SW 1271 (cell line): ENCODE measurements around the gene IGF2BP1.
"Not testable (repeated sequence)": the region's sequence is repeated elsewhere in the genome, so short reads cannot be mapped to it uniquely, and the experiment has no call there.

ENCODE experiments used
- DNase-seq, 2 experiments: peaks; one replicate each; lab custom pipeline; 2025; lab: John Stamatoyannopoulos, UW

Gene IGF2BP1

DNA sequence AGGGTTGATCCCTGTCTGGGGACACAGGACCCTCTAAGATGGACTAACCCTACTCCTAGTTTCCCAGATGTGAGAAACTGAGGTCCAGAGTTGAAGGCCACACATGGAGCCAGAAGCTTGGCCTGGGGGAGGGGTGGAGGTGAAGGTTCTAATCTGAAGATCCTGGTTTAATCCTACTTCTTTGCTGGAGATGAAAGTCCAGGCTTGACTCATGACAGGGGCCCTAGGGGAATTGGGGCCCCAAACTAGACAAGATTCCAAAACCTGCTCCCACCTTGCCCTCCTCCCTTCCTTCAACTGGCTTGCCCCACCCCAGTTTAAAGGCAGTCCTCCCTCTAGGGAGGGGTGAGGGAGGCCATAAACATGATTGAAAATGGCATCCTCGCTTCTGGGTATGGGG lies 21.6 kb downstream of the IGF2BP1 start:
- no peak for DNase-seq

DNA sequence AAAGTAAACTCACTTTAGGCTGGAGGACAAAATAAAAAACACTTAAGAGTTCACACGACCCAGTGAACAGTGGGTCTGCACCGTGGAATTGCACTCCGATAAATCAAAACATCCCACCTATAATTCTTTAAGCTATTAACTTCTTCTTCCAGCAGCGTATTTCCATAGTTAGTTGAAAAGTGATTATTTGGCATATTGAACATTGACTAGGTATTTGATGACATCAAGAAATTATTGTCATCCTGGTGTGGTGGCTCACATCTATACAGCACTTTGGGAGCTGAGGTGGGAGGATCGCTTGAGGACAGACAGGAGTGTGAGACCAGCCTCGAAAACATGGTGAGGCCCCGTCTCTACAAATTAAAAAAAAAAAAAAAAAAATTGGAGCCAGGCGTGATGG lies 23.4 kb downstream of the IGF2BP1 start:
- no peak for DNase-seq

DNA sequence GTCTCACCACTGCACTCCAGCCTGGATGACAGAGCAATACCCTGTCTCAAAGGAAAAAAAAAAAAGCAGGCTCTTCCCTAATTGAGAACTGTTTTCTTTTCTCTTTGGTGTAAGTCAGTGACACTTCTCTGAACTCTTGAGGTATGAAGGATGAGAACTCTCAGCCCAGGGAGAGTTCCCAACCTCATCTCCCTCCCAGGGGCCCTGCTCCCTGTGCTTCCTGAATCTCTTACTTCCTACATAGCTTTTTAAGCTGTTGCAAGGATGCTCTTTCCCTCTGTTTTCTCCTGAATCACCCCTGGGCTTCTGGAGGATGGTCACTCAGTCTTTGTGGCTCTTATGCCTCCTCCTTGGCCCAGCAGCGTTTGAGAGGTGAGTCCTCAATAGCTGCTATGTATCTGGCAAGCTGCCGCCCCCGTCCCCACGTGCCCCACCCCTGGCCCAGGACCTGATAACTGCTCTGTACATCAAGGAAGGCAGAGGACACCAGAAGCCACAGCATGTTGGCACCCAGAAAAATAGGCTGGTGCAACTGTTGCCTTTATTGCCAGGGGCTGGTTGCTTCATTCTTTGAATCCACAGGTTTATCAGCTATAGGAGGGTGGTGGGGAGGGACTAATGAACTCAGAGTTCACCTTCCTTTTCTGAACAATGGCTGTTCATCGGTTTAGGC lies 24.0 kb downstream of the IGF2BP1 start:
- no peak for DNase-seq

DNA sequence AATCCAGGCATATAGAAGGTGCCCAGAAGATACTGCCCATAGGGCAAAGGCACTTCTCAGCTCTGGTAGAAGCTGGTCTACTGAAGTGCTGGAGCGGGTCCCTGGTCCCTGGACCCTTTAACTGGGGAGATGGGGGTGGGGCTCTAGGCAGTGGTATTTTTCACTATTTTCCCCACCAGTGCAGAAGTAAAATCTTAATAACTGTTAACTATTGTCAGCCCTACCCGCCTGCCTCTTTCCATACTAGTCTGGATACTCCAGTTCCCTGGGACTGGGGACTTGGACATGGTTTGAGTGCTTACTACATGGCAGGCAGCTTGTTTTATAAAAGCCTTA lies 24.6 kb downstream of the IGF2BP1 start:
- DNase-seq, result no peak

DNA sequence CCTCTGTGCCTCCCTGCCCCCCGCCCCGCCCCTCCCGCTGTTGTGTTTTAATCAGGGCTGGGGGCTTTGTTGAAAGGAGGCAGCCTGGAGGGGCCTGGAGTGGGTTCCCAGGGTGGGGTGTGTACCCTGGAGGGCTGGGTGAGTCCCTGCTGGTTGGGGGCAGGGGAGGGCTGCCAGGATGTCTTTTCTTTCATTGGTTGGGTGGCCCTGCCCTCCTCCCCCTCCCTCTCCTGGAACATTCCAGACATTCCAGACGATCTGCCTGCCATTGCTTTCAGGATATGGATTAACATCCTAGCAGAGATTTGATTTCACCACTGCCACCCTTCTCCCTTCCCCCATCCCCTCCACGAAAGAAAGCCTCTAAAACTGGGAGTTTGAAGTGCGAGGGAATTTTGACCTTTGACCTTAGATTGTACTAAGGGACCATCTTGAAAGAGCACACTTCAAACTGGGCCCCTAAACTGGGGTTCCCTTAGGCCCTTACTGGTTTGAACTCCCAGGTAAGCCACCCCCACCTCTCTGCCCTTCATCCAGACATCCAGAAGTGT lies 25.3 kb downstream of the IGF2BP1 start:
- peak in 1 of 2 experiments; percentile 36 for DNase-seq

DNA sequence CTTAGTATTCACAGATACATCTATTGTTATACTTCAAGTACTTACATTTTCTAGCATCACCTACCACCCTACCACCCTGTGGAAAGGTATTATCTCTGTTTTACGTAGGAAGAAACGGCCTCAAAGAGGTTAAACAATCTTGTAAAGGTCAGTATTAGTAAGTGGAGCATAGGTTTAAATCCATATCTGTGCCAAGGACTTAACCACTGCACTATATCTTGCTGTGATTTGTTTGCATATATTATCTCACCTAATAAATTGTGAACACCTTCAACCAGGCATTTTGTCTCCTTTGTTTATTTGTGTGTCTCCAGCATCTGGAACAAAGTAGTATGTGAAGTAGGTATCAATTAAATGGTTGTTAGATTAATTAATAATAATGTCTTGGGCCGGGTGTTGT lies 27.3 kb downstream of the IGF2BP1 start:
- DNase-seq, result no peak

DNA sequence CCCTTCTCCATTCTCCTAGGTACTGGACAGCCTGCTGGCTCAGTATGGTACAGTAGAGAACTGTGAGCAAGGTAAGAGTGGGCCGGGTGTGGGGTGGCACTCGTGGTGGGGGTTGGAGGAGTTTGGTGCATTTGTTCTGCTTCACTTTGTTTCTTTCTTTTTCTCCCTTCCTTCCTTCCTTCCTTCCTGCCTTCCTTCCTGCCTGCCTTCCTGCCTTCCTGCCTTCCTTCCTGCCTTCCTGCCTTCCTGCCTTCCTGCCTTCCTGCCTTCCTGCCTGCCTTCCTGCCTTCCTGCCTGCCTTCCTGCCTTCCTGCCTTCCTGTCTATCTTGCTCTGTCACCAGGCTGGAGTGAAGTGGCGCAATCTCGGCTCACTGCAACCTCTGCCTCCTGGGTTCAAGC lies 29.3 kb downstream of the IGF2BP1 start:
- not testable (repeated sequence) for DNase-seq

DNA sequence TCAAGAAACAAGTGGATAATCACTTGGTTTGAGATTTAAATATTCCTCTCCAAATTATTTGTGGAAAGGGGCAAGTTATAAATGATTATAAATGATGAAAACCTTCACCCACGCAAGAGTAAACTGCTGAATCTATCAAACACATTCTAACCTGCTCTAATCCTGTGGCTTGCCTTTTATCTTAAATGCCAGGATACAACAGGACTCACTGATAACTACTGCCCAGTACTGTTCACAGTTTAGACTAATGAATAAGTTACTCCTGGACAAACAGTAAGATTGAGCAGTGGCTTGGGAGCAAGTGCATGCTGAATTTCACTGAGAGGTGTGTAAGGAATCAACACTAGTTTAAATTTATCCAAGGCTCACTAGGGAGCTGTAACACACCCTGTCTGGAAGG lies 31.1 kb downstream of the IGF2BP1 start:
- DNase-seq, result no peak

DNA sequence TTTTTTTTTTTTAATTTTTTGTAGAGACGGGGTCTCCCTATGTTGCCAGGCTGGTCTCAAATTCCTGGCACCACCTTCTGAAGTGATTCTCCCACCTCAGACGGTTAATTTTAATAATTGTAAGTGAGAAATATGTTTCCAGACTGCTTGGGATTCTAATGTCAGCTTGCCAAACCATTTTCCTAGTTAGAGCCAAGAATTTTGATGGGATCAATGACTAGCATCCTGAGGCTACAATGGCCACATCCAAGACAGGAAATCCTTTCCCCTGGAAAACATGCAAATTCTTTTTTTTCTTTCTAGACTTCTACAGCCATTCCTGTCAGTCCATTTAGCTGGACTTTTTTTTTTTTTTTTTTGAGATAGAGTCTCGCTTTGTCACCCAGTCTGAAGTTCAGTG lies 32.6 kb downstream of the IGF2BP1 start:
- no peak for DNase-seq

DNA sequence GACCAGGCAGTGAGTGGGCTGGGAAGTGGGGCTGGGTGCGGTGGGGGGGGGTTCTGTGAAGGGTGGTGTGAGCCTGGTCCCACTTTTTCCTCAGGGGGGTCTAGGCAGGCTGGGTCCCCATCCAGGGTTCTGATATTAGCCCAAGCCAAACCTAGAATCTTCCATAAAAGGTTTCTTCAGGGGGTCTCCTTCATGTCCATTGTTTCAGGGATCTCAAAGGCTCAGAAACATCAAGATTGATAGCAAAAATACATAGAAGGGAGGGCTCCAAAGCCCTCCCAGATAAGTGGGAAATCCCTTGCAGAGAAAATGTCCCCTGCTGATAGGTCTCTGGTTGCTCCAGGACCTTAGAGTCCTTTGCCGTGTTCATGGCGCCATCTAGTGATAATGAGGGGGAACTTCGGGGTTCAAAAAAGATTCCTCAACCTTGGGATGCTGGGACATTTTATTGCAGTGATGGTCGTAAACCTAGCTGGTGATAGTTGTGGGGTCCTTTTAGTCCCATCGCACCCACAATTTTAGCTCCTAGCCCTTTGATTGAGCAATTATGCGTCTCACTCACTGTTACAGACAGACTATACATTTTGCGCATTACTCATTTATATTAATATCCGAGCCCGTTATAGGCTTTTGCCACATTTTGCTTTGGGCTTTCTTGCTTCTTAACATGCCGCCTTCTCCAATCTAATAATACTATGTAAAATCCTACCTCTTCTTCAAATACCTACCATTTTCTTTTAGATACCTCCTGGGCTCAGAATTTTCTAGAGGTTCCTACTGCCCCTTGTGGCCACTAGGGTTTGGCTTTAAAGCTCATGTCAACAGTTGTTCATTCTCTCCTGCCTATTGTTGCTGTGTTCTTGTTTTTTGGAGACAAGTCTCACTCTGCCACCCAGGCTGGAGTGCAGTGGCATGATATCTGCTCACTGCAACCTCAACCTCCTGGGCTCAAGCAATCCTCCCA lies 35.1 kb downstream of the IGF2BP1 start:
- peak in 1 of 2 experiments; percentile 68 for DNase-seq

DNA sequence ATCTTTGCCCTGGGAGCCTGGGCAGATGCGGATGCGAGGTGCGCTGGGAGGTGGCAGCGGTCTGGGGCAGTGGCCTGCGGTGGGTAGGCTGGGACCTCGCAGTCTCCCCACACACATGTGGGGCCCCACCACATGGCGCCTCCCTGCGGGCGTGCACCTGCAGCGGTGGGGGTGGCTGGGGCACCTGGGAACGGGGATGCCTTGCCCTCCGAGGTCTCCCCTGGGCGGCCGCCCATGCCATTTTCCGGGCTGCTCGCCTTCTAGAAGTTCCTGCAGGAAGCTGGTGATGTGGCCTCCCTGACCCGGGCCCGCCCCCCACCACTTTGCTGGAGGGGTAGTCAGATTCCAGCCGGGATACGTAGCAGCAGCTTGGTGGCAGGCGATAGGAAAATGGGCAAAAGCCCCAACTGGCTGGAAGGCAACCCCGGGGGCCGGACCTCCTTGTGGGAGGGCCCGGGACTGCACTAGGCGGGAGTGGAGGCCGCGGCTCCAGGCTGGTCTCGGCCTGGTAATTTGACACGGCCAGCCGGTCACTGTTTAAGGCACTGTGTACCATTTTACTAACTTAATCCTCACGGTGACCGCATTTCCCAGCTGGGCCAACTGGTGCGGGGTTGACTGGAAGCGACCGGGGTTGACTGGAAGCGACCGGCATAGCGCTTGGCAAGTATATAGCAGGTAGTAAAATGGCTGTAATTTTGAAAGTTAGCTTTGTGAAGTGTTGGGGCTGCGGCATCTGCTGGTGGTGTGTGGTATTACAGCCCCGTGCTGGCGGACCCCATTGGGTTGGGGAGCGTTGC lies 38.5 kb downstream of the IGF2BP1 start:
- DNase-seq, result no peak

DNA sequence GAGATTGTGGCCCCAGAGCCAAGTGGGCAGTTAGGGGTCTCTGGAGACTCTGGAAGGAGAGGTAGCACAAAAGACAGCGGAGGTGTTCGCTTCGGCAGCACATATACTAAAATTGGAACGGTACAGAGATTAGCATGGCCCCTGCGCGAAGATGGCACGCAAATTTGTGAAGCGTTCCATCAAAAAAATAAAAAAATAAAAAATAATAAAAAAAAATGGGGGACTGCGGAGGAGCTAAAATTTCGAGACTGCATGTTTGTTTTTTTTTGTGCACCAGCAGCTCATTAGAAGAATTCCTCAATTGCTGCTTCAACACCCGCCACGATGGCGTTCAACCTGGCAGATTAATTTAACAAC lies 39.1 kb downstream of the IGF2BP1 start:
- DNase-seq, result no peak

DNA sequence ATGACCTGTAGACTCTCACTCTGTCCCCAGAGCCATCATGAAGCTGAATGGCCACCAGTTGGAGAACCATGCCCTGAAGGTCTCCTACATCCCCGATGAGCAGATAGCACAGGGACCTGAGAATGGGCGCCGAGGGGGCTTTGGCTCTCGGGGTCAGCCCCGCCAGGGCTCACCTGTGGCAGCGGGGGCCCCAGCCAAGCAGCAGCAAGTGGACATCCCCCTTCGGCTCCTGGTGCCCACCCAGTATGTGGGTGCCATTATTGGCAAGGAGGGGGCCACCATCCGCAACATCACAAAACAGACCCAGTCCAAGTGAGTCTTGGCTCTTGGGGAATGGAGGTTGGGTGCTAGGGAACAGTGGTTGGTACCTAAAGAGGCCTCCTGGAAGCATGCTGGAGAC lies 41.0 kb downstream of the IGF2BP1 start:
- no peak for DNase-seq

DNA sequence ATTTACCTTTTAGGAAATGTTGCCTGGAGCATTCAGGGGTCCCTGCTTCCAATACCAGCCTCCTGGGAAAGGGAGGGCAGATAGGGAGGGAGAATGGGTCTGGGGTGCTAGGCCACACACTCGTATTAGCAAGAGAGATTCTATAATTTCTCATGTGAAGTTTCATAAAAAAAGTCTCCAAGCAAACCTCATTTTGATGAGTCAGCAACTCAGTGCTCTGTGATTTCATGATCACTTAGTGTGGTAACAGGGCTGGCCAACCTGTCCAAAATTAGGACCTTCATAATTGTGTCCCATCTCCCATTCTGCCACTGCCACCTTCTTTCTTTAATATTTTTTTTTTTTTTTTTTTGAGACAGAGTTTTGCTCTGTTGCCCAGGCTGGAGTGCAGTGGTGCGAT lies 41.4 kb downstream of the IGF2BP1 start:
- DNase-seq, result no peak

DNA sequence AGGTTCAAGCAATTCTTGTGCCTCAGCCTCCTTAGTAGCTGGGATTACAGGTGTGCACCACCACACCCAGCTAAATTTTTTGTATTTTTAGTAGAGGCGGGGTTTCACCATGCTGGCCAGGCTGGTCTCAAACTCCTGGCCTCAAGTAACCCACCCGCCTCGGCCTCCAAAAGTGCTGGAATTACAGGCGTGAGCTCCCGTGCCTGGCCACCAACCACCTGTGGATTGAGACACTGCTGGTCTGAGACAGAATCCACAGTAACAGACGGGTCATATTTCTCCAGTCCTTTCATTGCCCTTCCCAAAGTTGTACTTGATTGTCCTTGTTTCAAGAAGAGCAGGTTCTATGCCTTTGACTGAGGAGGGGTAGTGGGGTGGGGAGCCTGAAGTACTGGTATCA lies 42.3 kb downstream of the IGF2BP1 start:
- DNase-seq, result not testable (repeated sequence)

DNA sequence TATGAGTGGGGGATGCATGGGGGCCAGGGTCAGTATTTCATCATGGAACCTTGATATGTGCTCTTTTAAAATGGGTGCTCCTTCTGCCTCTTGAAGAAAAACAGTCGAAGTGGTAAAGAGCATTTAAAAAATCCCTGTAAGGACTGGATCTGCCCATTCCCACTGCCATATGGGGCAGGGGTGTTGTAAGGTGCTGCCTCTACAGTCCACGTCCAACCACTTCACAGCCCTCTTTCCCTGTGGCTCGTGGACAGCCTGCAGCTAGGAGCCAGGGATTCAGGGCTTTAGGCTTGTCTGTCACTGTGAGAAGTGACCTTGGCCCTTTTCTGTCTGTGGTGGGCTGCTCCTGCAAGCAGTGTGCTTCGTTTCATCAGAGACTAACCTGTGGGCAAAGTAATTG lies 44.3 kb downstream of the IGF2BP1 start:
- no peak for DNase-seq

DNA sequence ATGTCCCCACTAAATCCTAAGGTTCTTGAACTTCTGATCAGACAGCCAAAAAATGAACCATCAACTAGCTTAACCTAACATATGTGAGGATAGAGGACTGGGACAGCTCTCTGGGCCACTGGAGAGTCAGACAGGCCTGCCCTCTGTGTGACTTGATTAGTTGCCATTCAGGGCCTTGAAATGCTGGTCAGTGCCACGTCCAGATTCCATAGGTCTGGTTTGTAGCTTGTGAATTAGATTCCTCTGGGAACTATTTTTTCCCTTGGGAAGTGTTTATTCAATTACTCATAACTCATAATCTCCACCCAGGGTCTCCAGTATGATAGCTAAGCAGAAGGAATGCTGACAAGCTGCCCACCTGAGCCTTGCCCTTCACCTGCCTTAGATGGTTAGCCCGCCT lies 48.2 kb downstream of the IGF2BP1 start:
- no peak for DNase-seq

DNA sequence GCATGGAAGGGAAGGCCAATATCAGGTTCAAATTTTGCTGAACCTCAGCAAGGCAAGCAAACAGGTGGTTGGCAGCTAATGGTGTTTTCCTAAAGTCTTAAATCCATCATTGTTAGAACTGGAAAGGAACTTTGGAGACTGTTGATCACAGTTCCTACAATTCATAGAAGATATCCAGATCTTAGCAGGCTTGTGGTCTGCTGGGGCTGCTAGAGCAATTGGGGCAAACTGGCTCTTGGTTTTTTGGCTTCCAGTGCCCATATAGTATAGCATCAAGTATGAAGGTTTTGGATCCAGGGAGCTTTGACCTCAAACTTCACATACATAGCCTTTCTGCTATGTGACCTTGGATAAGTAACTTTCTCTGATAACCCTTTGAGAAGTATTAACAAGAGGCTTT lies 49.7 kb downstream of the IGF2BP1 start:
- no peak for DNase-seq

DNA sequence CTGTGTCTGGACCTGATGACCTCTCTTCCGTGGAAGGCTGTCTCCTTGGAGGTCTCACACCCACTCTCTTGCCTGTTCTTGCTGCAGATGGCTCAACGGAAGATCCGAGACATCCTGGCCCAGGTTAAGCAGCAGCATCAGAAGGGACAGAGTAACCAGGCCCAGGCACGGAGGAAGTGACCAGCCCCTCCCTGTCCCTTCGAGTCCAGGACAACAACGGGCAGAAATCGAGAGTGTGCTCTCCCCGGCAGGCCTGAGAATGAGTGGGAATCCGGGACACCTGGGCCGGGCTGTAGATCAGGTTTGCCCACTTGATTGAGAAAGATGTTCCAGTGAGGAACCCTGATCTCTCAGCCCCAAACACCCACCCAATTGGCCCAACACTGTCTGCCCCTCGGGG lies 52.1 kb downstream of the IGF2BP1 start:
- no peak for DNase-seq

DNA sequence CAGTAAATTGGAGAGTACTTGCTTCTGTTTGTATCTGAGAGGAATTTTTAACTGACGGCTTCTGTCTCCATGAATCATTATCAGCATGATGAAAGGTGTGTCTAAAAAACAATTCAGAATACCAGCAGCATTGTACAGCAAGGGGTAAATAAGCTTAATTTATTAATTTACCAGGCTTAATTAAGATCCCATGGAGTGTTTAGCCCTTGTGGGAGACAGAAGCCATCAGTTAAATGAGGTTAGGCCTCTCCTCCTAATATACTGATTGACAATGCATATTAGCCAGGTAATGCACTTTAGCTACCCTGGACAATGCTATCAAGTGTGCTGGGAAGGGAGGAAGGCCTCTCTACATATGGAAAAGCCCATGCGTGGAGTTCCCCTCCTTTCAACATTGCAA lies 53.4 kb downstream of the IGF2BP1 start:
- DNase-seq, result no peak

DNA sequence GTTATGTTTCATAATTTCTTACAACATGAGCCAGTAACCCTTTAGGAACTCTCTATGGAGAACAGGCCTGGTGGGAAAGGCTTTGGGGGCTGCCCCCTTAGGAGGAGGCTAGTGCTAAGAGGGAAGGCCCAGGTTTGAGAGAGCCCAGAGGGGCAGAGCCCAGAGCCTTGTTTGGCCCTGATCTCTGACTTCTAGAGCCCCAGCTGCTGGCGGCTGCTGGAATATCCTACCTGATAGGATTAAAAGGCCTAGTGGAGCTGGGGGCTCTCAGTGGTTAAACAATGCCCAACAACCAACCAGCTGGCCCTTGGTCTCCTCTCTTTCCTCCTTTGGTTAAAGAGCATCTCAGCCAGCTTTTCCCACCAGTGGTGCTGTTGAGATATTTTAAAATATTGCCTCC lies 54.1 kb downstream of the IGF2BP1 start:
- DNase-seq, result no peak

DNA sequence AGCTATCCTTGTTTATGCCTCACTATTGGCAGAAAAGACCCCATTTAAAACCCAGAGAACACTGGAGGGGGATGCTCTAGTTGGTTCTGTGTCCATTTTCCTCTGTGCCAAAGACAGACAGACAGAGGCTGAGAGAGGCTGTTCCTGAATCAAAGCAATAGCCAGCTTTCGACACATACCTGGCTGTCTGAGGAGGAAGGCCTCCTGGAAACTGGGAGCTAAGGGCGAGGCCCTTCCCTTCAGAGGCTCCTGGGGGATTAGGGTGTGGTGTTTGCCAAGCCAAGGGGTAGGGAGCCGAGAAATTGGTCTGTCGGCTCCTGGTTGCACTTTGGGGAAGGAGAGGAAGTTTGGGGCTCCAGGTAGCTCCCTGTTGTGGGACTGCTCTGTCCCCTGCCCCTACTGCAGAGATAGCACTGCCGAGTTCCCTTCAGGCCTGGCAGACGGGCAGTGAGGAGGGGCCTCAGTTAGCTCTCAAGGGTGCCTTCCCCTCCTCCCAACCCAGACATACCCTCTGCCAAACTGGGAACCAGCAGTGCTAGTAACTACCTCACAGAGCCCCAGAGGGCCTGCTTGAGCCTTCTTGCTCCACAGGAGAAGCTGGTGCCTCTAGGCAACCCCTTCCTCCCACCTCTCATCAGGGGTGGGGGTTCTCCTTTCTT lies 56.1 kb downstream of the IGF2BP1 start:
- DNase-seq, result no peak
